ENCODE data around the gene KCNJ9.
"Not testable (repeated sequence)": the region's sequence is repeated elsewhere in the genome, so short reads cannot be mapped to it uniquely, and the experiment has no call there.

KCNJ9 gene

GRCh38 chr1:160104486-160104885 is 23.1 kb downstream of the KCNJ9 start:
- DNase-seq (ENCODE audit: low read depth) = no peak

GRCh38 chr1:160105155-160105554 is 23.8 kb downstream of the KCNJ9 start:
- DNase-seq (ENCODE audit: low read depth) = no peak

- no peak for DNase-seq (ENCODE audit: low read depth)
These were observed 26.2 kb downstream of the KCNJ9 start for GRCh38 chr1:160107512-160107911.

GRCh38 chr1:160108888-160109662 is 27.7 kb downstream of the KCNJ9 start:
- peak; percentile 64 for DNase-seq (ENCODE audit: low read depth)

GRCh38 chr1:160109686-160110085 is 28.3 kb downstream of the KCNJ9 start:
- no peak for DNase-seq (ENCODE audit: low read depth)

GRCh38 chr1:160111462-160111861 is 30.1 kb downstream of the KCNJ9 start:
- DNase-seq (ENCODE audit: low read depth) = not testable (repeated sequence)

- DNase-seq (ENCODE audit: low read depth) = no peak
These were observed 31.0 kb downstream of the KCNJ9 start for GRCh38 chr1:160112357-160112756.

GRCh38 chr1:160113407-160113806 is 32.1 kb downstream of the KCNJ9 start:
- no peak for DNase-seq (ENCODE audit: low read depth)

GRCh38 chr1:160114085-160114484 is 32.7 kb downstream of the KCNJ9 start:
- no peak for DNase-seq (ENCODE audit: low read depth)

- no peak for DNase-seq (ENCODE audit: low read depth)
These were observed 34.4 kb downstream of the KCNJ9 start, which contains the start of gene ATP1A2 for GRCh38 chr1:160115545-160116282. ATP1A2 (plus strand) TSS chr1:160115759; CDS start chr1:160115862, 103 bp downstream.

GRCh38 chr1:160116283-160117147 is 35.2 kb downstream of the KCNJ9 start:
- no peak for DNase-seq (ENCODE audit: low read depth)

GRCh38 chr1:160117300-160117699 is 36.0 kb downstream of the KCNJ9 start:
- no peak for DNase-seq (ENCODE audit: low read depth)

GRCh38 chr1:160117709-160118183 is 36.4 kb downstream of the KCNJ9 start:
- no peak for DNase-seq (ENCODE audit: low read depth)

- DNase-seq (ENCODE audit: low read depth) = no peak
These were observed 37.6 kb downstream of the KCNJ9 start for GRCh38 chr1:160118928-160119327.

GRCh38 chr1:160120797-160121196 is 39.5 kb downstream of the KCNJ9 start:
- no peak for DNase-seq (ENCODE audit: low read depth)

- DNase-seq (ENCODE audit: low read depth) = no peak
These were observed 40.0 kb downstream of the KCNJ9 start for GRCh38 chr1:160121388-160121787.

- DNase-seq (ENCODE audit: low read depth) = no peak
These were observed 41.7 kb downstream of the KCNJ9 start for GRCh38 chr1:160122978-160123495.

GRCh38 chr1:160123726-160124125 is 42.4 kb downstream of the KCNJ9 start:
- no peak for DNase-seq (ENCODE audit: low read depth)

- peak; percentile 76 for DNase-seq (ENCODE audit: low read depth)
These were observed 43.6 kb downstream of the KCNJ9 start for GRCh38 chr1:160124705-160125478.

- no peak for DNase-seq (ENCODE audit: low read depth)
These were observed 44.4 kb downstream of the KCNJ9 start for GRCh38 chr1:160125746-160126145.

GRCh38 chr1:160126342-160126741 is 45.0 kb downstream of the KCNJ9 start:
- DNase-seq (ENCODE audit: low read depth) = not testable (repeated sequence)

Data from fibroblast of the conjunctiva (primary cell).